Activated effector memory CD4-positive, alpha-beta T cell treated with Interleukin-2 at 50 U/mL for 16 hours (primary cell): ENCODE data around the gene CEACAM19.

Experiments used
- DNase-seq: peaks from one replicate; pipeline ENCODE4 v3.0.0-alpha.2; 2020

Gene CEACAM19

DNA sequence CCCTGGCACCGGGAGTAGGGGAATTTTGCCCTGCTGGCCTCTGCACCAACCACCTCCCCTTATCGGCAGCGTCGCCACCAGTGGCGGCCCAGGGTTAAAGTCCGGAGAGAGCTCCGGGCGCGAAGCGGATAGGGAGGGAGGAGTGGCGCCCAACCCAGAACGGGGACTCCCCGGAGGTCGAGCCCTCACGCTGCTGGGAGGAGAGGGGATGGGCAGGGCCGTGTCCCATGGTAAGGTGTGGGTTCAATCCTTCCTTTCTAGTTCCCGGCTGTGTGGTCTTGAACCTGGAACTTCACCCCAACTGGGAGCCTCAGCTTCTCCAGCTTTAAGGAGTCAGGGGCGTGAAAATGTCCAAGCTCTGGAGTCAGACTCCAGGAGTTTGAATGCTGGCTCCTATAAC is 54.0 kb downstream of the CEACAM19 start:
- no peak for DNase-seq

DNA sequence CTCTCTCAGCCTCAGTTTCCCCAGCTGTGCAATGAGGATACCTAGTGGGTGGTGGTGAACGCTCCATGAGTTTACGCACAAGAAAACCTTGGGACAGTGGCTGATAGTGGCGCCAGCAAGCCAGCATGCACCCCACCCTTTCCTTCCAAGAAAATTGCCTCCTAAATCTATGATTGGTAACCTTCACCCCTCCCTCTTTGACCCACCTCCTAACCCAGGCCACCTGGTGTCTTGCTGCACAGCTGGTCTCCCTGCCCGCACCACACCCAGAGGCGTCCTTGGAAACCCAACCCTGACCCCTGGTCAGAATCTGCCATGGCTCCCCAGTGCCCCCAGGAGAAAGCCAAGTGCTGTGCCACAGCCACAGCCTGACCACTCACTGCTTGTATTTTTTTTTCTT is 54.4 kb downstream of the CEACAM19 start:
- no peak for DNase-seq

DNA sequence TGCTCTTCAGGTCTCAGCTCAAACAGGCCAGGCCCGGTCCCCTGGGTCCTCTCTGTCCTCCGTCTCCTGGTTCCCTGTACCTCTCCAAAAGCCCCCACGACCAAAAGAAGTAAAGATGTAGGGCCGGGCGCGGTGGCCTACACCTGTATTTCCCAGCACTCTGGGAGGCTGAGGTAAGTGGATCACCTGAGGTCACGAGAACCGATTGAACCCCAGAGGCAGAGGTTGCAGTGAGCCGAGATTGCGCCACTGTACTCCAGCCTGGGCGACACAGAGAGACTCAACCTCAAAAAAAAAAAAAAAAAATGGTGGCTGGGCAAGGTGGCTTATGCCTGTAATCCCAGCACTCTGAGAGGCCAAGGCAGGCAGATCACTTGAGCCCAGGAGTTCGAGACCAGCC is 55.2 kb downstream of the CEACAM19 start:
- no peak for DNase-seq

DNA sequence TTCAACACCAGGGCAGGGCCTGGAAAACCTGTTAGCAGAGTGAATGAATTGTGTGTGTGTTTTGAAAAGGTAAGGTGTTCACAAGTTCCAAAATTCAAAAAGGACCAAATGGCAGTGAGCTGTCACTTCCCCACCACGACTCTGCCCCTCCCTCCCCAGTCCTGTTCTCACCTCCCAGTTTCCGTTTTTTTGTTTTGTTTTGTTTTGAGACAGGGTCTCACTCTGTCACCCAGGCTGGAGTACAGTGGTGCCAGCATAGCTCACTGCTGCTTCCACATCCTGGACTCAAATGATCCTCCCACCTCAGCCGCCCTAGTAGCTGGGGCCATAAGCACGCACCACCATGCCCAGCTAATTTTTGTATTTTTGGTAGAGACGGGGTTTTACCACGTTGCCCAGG is 56.9 kb downstream of the CEACAM19 start:
- no peak for DNase-seq

DNA sequence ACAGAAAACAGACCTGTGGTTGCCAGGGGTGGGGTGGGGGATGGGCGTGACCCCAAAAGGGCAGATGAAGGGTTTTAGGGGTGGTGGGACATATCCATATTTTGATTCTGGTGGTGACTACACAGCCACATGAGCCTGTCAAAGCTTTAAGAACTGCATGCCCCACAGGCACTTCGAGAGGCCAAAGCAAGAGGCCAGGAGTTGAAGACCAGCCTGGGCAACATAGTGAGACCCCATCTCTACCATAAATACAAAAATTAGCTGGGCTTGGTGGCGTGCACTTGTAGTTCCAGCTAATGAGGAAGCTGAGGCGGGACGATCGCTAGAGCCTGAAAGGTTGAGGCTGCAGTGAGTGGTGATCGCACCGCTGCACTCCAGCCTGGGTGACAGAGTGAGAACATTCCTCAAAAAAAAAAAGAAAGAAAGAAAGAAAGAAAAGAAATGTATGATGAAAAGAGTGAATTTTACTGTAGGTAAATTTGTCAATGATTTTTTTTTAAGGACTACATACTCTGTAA is 58.3 kb downstream of the CEACAM19 start:
- DNase-seq = no peak

DNA sequence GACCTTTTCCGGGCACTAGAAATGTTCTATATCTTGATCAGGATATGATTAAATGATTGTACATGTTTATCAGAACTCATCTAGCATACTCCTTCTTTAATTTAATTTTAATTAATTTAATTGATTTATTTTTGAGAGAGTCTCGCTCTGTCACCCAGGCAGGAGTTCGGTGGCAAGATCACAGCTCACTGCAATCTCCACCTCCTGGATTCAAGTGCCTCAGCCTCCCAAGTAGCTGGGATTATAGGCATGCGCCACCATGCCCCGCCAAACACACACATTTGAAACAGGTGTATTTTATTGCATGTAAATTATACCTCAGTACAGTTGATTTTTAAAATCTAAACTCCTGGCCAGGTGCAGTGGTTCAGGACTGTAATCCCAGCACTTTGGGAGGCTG is 59.8 kb downstream of the CEACAM19 start:
- DNase-seq = no peak

DNA sequence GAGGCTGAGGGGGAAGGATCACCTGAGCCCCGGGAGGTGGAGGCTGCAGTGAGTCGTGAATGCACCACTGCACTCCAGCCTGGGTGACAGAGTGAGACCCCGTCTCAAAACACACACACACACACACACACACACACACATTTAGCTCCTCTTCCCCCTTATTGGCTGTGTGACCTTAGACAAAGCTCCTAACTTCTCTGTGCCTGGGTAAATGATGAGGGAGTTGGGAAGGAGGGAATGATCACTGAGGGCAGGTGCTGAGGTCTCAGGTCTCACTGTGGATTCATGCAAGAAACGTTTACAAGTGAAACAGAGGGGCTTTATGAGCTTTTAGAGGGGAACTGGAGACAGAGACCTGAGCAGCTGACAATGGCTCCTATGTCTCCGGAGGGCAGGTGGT is 60.3 kb downstream of the CEACAM19 start:
- DNase-seq = no peak

DNA sequence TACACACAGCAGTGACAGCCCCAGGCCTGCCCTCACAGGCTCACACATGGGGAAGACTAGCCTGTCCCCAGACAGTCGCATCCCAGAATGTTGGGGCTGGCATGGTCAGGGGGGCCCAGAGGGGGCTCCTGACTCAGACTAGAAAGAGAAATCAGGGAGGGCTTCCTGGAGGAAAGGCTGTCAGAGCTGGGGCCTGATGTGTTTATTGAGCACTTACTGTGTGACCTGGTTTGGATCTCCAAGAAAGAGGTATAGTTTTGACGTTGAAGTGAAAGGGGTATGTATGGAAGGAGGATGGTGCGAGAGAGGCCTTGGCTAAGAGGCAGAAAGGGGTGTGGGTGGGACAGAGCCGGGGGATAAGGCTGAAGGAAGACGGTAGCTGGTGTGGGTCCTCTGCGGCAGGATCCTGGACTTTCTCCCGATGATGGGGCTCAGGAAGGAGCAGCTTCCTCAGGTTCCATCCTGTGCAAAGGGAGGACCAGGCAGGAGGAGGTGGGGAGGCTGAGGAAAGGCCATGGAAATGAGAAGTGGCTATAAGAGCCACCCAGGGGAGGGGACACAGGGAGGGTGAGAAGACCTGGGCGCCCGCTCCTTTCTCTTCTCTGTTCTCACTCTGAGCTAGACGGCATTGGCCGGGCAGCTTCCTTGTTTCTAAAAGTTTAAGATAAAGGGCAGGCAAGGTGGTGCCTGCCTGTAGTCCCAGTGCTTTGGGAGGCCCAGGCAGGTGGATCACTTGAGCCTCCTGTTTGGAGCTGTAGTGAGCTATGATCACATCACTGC is 61.1 kb downstream of the CEACAM19 start:
- DNase-seq = no peak
